ENCODE data around the gene REEP1. TPM values are rescaled to one million over a fixed set of nuclear protein-coding genes. Genes with fewer than 3 reads are reported as not detected.

The REEP1 gene
- total RNA-seq, 4 donors from 2014 or later, result 0.17 to 1.1 (median 0.46) TPM

DNA sequence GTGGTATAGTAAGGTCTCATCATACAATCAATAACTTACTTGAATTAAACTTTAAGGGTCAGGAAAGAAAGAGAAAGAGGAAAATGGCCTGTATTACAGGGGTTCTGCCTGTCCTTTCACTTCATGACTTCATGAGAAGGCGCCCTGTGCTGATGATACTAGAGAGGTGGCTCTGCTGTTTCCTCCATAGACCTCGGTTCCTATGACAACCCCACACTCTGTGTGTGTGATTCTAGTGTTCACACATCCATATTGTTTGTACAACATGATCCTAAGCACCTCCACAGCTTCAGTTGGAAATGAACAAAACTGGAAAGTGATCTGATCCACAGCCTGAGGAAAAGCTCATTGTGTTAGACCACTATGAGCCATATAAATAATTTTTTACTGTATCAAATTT, 7.0 kb upstream of the REEP1 start:
- no peak for TF ChIP-seq CTCF (IDR thresholded peaks at IDR 0.05; ENCODE audit: low read depth)

GRCh38 chr2:86342488-86342887, 5.1 kb upstream of the REEP1 start:
- TF ChIP-seq CTCF (IDR thresholded peaks at IDR 0.05; ENCODE audit: low read depth), result no peak

GRCh38 chr2:86341470-86341869, 4.0 kb upstream of the REEP1 start:
- no peak for TF ChIP-seq CTCF (IDR thresholded peaks at IDR 0.05; ENCODE audit: low read depth)

DNA sequence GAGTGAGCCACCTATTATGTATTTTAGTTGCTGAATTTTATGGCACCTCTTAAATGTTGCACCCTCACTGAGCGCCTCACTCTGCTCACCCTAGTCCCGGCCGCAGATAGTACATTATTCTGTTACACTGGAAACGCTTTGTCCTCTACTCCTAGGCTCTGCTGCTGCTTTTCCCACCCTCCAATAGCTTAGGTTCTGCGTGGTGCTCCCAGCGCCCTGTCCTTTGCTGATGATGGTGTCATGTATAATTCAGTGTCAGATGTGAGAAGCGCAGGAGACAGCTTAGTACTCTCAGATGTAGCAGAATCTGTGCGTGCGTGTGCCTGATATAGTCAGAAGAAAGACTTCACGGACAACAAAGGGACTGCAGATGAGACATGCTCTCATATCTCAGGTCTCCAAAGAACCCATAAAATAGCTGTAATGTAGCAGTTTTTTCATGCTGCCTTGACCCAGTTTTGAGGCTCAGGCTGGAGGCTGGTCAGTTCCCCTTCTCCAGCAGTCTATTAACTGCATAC, 1.4 kb upstream of the REEP1 start:
- TF ChIP-seq CTCF (IDR thresholded peaks at IDR 0.05; ENCODE audit: low read depth), result no peak

DNA sequence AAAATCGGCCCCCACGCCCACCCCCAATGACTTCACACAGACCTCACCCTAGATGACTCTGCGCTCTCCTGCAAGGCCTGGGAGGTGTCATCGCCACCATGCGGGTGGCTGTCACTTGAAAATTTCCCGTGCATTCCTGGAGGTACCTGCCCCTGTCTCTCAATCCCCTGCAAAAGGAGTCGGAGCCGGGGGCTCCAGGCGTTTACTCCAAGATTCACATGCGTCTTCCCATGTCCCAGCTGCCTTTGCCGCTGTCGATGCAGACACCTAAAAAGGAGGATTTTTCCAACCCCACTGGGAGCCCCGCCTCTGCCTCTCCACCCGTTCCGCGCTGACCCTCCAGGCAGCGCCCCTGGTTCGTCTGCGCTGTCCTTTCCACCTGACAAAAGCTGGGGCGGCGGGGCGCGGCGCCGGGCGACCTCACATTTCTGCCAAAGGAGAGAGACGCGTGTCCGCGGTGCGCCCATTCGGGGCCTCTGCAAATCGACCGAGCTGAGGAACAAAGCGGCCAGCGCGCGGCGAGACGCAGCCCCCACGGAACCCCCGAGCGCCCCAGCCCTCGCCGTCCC, 667 bp downstream of the REEP1 start:
- TF ChIP-seq CTCF (IDR thresholded peaks at IDR 0.05; ENCODE audit: low read depth), result no peak

- no peak for TF ChIP-seq CTCF (IDR thresholded peaks at IDR 0.05; ENCODE audit: low read depth)
These were observed 1.4 kb downstream of the REEP1 start for GRCh38 chr2:86335865-86336674.

DNA sequence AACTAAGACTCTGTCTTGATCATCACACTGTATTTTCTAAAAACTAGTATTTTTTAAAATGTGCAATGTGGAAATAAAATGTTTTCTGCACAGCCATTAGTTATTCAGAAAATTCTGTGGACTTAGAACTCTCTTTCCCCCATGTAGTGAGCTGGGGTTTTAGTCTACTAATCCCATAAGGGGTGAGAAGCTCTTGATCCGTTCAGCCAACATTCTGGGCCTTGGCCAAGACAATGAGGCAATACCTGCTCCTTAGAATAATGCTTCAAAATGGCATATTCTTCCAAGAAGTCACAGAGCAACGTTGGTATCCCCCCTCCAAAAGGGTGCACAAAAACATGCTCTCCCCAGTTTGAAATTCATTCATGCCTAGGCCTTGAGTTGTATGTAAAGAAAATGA, 4.0 kb downstream of the REEP1 start:
- TF ChIP-seq CTCF (IDR thresholded peaks at IDR 0.05; ENCODE audit: low read depth), result no peak
